RWPE2 (cell line): ENCODE results near the gene USP53.

Source experiments
- ATAC-seq: fragments of 200-7000 bp; cut with Tn5 transposase; 3 replicates; pipeline ENCODE4 v1.9.1; 2021; ENCODE audit warnings: low read depth
- DNase-seq: peaks from one replicate; pipeline ENCODE4 v3.0.0-alpha.2; 2020; ENCODE audit warnings: low spot score
- H3K27ac ChIP-seq: fragments of 450-650 bp; 2 replicates; pipeline ENCODE4 v1.5.1; 2017; ENCODE audit warnings: mild to moderate bottlenecking; ENCODE audit not compliant: poor library complexity, severe bottlenecking
- H3K27me3 ChIP-seq: fragments of 250-450 bp; sonication (Bioruptor Pico); 2 replicates; pipeline ENCODE4 v1.5.1; 2021; ENCODE audit warnings: mild to moderate bottlenecking, moderate library complexity; ENCODE audit not compliant: insufficient read depth, poor library complexity, severe bottlenecking
- H3K36me3 ChIP-seq: fragments of 250-450 bp; sonication (Bioruptor Pico); 2 replicates; pipeline ENCODE4 v1.5.1; 2020; ENCODE audit warnings: low read depth, mild to moderate bottlenecking, moderate library complexity
- H3K4me1 ChIP-seq: fragments of 250-450 bp; sonication (Bioruptor Pico); 2 replicates; pipeline ENCODE4 v1.5.1; 2021; ENCODE audit warnings: mild to moderate bottlenecking, moderate library complexity; ENCODE audit not compliant: insufficient read depth, poor library complexity, severe bottlenecking
- H3K4me3 ChIP-seq: fragments of 250-450 bp; sonication (Bioruptor Pico); 2 replicates; pipeline ENCODE4 v1.5.1; 2021; ENCODE audit warnings: mild to moderate bottlenecking, moderate library complexity; ENCODE audit not compliant: severe bottlenecking
- H3K9me3 ChIP-seq: fragments of 250-450 bp; sonication (Bioruptor Pico); 2 replicates; pipeline ENCODE4 v1.5.1; 2021; ENCODE audit warnings: mild to moderate bottlenecking, moderate library complexity; ENCODE audit not compliant: severe bottlenecking
- CTCF ChIP-seq: fragments of 450-650 bp; IDR thresholded peaks from one replicate; pipeline ENCODE4 v1.5.1; 2017; ENCODE audit warnings: mild to moderate bottlenecking, moderate library complexity; ENCODE audit not compliant: poor library complexity, severe bottlenecking

Gene USP53

GRCh38 chr4:119286377-119287002 is 74.0 kb downstream of the USP53 start:
- no peak overlapping the region for H3K4me3 ChIP-seq
- TF ChIP-seq CTCF: peak; percentile 90
- peaks cover 7% of the 10 kb centered on the region for H3K4me1 ChIP-seq
- ATAC-seq (no peak), DNase-seq (no peak)
- H3K27me3 ChIP-seq: no peaks in the 10 kb centered on the region
- no peak overlapping the region for H3K27ac ChIP-seq
- H3K9me3 ChIP-seq: no peaks in the 10 kb centered on the region
- peaks cover 15% of the 10 kb centered on the region for H3K36me3 ChIP-seq

- peaks cover 44% of the 10 kb centered on the region for H3K36me3 ChIP-seq
- no peak for DNase-seq
- H3K27ac ChIP-seq: no peak overlapping the region
- no peak for TF ChIP-seq CTCF
- H3K4me1 ChIP-seq: peaks cover 4% of the 10 kb centered on the region
- no peaks in the 10 kb centered on the region for H3K27me3 ChIP-seq
- no peak for ATAC-seq
- no peak overlapping the region for H3K4me3 ChIP-seq
- no peaks in the 10 kb centered on the region for H3K9me3 ChIP-seq
Measured at GRCh38 chr4:119289313-119289712, 76.8 kb downstream of the USP53 start.

GRCh38 chr4:119290598-119290997 is 78.1 kb downstream of the USP53 start:
- H3K9me3 ChIP-seq: no peaks in the 10 kb centered on the region
- H3K36me3 ChIP-seq: peaks cover 53% of the 10 kb centered on the region
- no peaks in the 10 kb centered on the region for H3K27me3 ChIP-seq
- ATAC-seq: no peak
- DNase-seq: no peak
- no peaks in the 10 kb centered on the region for H3K4me1 ChIP-seq
- no peak overlapping the region for H3K4me3 ChIP-seq
- no peak for TF ChIP-seq CTCF
- H3K27ac ChIP-seq: no peak overlapping the region

GRCh38 chr4:119296356-119296755 is 83.8 kb downstream of the USP53 start:
- Histone ChIP-seq H3K27me3 (no peaks in the 10 kb centered on the region), H3K36me3 (peaks cover 69% of the 10 kb centered on the region), H3K9me3 (no peaks in the 10 kb centered on the region), H3K4me1 (peaks cover 3% of the 10 kb centered on the region), H3K4me3 (no peak overlapping the region), H3K27ac (no peak overlapping the region)
- TF ChIP-seq CTCF: no peak
- ATAC-seq (no peak), DNase-seq (no peak)

- Histone ChIP-seq H3K4me3 (no peak overlapping the region), H3K27me3 (no peaks in the 10 kb centered on the region), H3K9me3 (no peaks in the 10 kb centered on the region), H3K27ac (no peak overlapping the region), H3K36me3 (peaks cover 55% of the 10 kb centered on the region), H3K4me1 (peaks cover 3% of the 10 kb centered on the region)
- ATAC-seq: no peak
- no peak for DNase-seq
- TF ChIP-seq CTCF: no peak
Measured at GRCh38 chr4:119297795-119298194, 85.3 kb downstream of the USP53 start.
